Right hindlimb (tissue), 1 donor: ENCODE data around the gene SYTL2.

Experiments used
- DNase-seq: peaks from one replicate; pipeline ENCODE4 v3.0.0-alpha.2; 2018

Gene SYTL2

GRCh38 chr11:85725510-85726258 lies 85.3 kb downstream of the SYTL2 start:
- no peak for DNase-seq

GRCh38 chr11:85724748-85725465 lies 86.0 kb downstream of the SYTL2 start:
- no peak for DNase-seq

GRCh38 chr11:85723088-85723487 lies 87.9 kb downstream of the SYTL2 start:
- DNase-seq: no peak

GRCh38 chr11:85721191-85721590 lies 89.8 kb downstream of the SYTL2 start:
- DNase-seq: no peak

- DNase-seq: peak; percentile 85
Observed at GRCh38 chr11:85718991-85719807, 91.7 kb downstream of the SYTL2 start.

GRCh38 chr11:85718126-85718943 lies 92.6 kb downstream of the SYTL2 start:
- DNase-seq: no peak

- DNase-seq: no peak
Observed at GRCh38 chr11:85717429-85717828, 93.5 kb downstream of the SYTL2 start.

GRCh38 chr11:85712953-85713352 lies 98.0 kb downstream of the SYTL2 start:
- DNase-seq: no peak

- no peak for DNase-seq
Observed at GRCh38 chr11:85710917-85711316, 100.0 kb downstream of the SYTL2 start.

- no peak for DNase-seq
Observed at GRCh38 chr11:85709941-85710702, 100.8 kb downstream of the SYTL2 start.

- DNase-seq: no peak
Observed at GRCh38 chr11:85705800-85706199, 105.1 kb downstream of the SYTL2 start.

GRCh38 chr11:85704967-85705366 lies 106.0 kb downstream of the SYTL2 start:
- DNase-seq: no peak

GRCh38 chr11:85699957-85700741 lies 110.8 kb downstream of the SYTL2 start:
- no peak for DNase-seq

GRCh38 chr11:85698195-85698594 lies 112.7 kb downstream of the SYTL2 start:
- no peak for DNase-seq

GRCh38 chr11:85697747-85698146 lies 113.2 kb downstream of the SYTL2 start:
- no peak for DNase-seq

- no peak for DNase-seq
Observed at GRCh38 chr11:85695546-85695945, 115.4 kb downstream of the SYTL2 start.

- DNase-seq: no peak
Observed at GRCh38 chr11:85694385-85694980, 116.5 kb downstream of the SYTL2 start.

- DNase-seq: peak; percentile 88
Observed at GRCh38 chr11:85685820-85686459, 125.0 kb downstream of the SYTL2 start, which contains the start of gene CCDC89. CCDC89 (minus strand) TSS chr11:85686195; CDS start chr11:85686130, 65 bp downstream.

GRCh38 chr11:85685125-85685819 lies 125.7 kb downstream of the SYTL2 start:
- DNase-seq: peak; percentile 85
